ENCODE measurements around the gene APBA1.

- no peak for TF ChIP-seq CTCF (IDR thresholded peaks at IDR 0.05)
- TF ChIP-seq POLR2A (IDR thresholded peaks at IDR 0.05): no peak
These were observed 175.2 kb downstream of the APBA1 start for GRCh38 chr9:69496846-69497450.

All from heart left ventricle (tissue), 13 donors.